ENCODE measurements around the gene ZNF217. TPM values are rescaled to one million over a fixed set of nuclear protein-coding genes. Genes with fewer than 3 reads are reported as not detected.

ZNF217 gene
- total RNA-seq, 1 donor from 2014 or later, result 8.9 TPM

GRCh38 chr20:53578492-53579222, 15.0 kb downstream of the ZNF217 start:
- Histone ChIP-seq H3K4me3 (peak overlapping the region; percentile 11 to 28), H3K4me1 (peaks cover 10 to 21% of the 10 kb centered on the region in 2 donors), H3K9me3 (no peaks in the 10 kb centered on the region), H3K36me3 (peaks cover 42 to 55% of the 10 kb centered on the region in 2 donors), H3K27ac (peak overlapping the region in 1 of 2 donors; percentile 75), H3K27me3 (no peaks in the 10 kb centered on the region)
- intact Hi-C loops (cut with DNase I), result loop anchor here (1.0 to 5.0 kb wide), 8 partner anchors 194 to 1069 kb away; no protein-coding TSS in a partner anchor
- peak in 1 of 2 donors; percentile 81 for DNase-seq (ENCODE audit: low spot score in 2 of 2)
- TF ChIP-seq CTCF (IDR thresholded peaks at IDR 0.05), result peak; percentile 67 to 96 (median 84)

- intact Hi-C loops (cut with DNase I), result loop anchor here (5.0 kb wide), 4 partner anchors 196 to 1071 kb away; no protein-coding TSS in a partner anchor
- H3K27ac ChIP-seq, result no peak overlapping the region
- H3K27me3 ChIP-seq, result no peaks in the 10 kb centered on the region
- peaks cover 10 to 21% of the 10 kb centered on the region in 2 donors for H3K4me1 ChIP-seq
- TF ChIP-seq CTCF (IDR thresholded peaks at IDR 0.05), result no peak
- peak in 1 of 2 donors; percentile 27 for DNase-seq (ENCODE audit: low spot score in 2 of 2)
- no peak overlapping the region for H3K4me3 ChIP-seq
- H3K9me3 ChIP-seq, result no peaks in the 10 kb centered on the region
- H3K36me3 ChIP-seq, result peaks cover 37 to 62% of the 10 kb centered on the region in 2 donors
Observed at GRCh38 chr20:53576586-53577318, 16.9 kb downstream of the ZNF217 start.

GRCh38 chr20:53576195-53576580, 17.5 kb downstream of the ZNF217 start:
- peaks cover 10 to 21% of the 10 kb centered on the region in 2 donors for H3K4me1 ChIP-seq
- DNase-seq (ENCODE audit: low spot score in 2 of 2), result peak in 1 of 2 donors; percentile 54
- no peaks in the 10 kb centered on the region for H3K27me3 ChIP-seq
- no peak overlapping the region for H3K4me3 ChIP-seq
- intact Hi-C loops (cut with DNase I), result loop anchor here (5.0 kb wide), 4 partner anchors 196 to 1071 kb away; no protein-coding TSS in a partner anchor
- TF ChIP-seq CTCF (IDR thresholded peaks at IDR 0.05), result no peak
- H3K36me3 ChIP-seq, result peaks cover 35 to 62% of the 10 kb centered on the region in 2 donors
- no peaks in the 10 kb centered on the region for H3K9me3 ChIP-seq
- H3K27ac ChIP-seq, result no peak overlapping the region

GRCh38 chr20:53575481-53576194, 18.0 kb downstream of the ZNF217 start:
- peaks cover 38 to 66% of the 10 kb centered on the region in 2 donors for H3K36me3 ChIP-seq
- no peak overlapping the region for H3K4me3 ChIP-seq
- H3K4me1 ChIP-seq, result peaks cover 10 to 16% of the 10 kb centered on the region in 2 donors
- no peak for DNase-seq (ENCODE audit: low spot score in 2 of 2)
- no peak for TF ChIP-seq CTCF (IDR thresholded peaks at IDR 0.05)
- H3K27ac ChIP-seq, result no peak overlapping the region
- H3K27me3 ChIP-seq, result no peaks in the 10 kb centered on the region
- intact Hi-C loops (cut with DNase I), result loop anchor here (5.0 kb wide), 4 partner anchors 197 to 1072 kb away; no protein-coding TSS in a partner anchor
- H3K9me3 ChIP-seq, result no peaks in the 10 kb centered on the region

GRCh38 chr20:53574819-53575218, 18.8 kb downstream of the ZNF217 start:
- H3K36me3 ChIP-seq, result peaks cover 45 to 74% of the 10 kb centered on the region in 2 donors

More at GRCh38 chr20:53574819-53575218, 18.8 kb downstream of the ZNF217 start:
- no peak for TF ChIP-seq CTCF (IDR thresholded peaks at IDR 0.05)
- intact Hi-C loops (cut with DNase I), result loop anchor here (5.0 kb wide), 4 partner anchors 197 to 1072 kb away; no protein-coding TSS in a partner anchor
- H3K4me1 ChIP-seq, result peaks cover 4 to 9% of the 10 kb centered on the region in 2 donors
- H3K27me3 ChIP-seq, result no peaks in the 10 kb centered on the region
- DNase-seq (ENCODE audit: low spot score in 2 of 2), result no peak
- no peak overlapping the region for H3K27ac ChIP-seq
- H3K9me3 ChIP-seq, result no peaks in the 10 kb centered on the region
- no peak overlapping the region for H3K4me3 ChIP-seq
